Endothelial cell of umbilical vein (primary cell): Measurements from ENCODE around the gene EHF. TPM values are rescaled to one million over a fixed set of nuclear protein-coding genes. Genes with fewer than 3 reads are reported as not detected.
"Not testable (repeated sequence)": the region's sequence is repeated elsewhere in the genome, so short reads cannot be mapped to it uniquely, and the experiment has no call there.

ENCODE experiments used
- BruUV-seq: library from RNA; stranded (reverse); fragments of 400-500 nt; replicated peaks from 2 replicates; lab custom pipeline; 2021; lab: Mats Ljungman, UMichigan
- CTCF ChIA-PET: fragments of 300-600, 350-600 bp; sonication (Branson Sonifier 250); formaldehyde crosslinking; loops from one replicate; lab custom pipeline; 2021; ENCODE audit warnings: antibody characterized with exemption, inconsistent platforms; lab: Charles Lee
- POLR2A ChIA-PET: fragments of 300-600, 350-600 bp; sonication (Branson Sonifier 250); formaldehyde crosslinking; loops from one replicate; lab custom pipeline; 2021; ENCODE audit warnings: antibody characterized with exemption, inconsistent platforms; lab: Charles Lee
- DNase-seq: peaks from one replicate; pipeline ENCODE4 v3.0.0-alpha.2; 2011; ENCODE audit warnings: low read depth, low spot score
- FAIRE-seq: peaks from 2 replicates; lab custom pipeline; 2011; peaks lifted over from hg19 to GRCh38; lab: Jason Lieb, UNC
- H2AFZ ChIP-seq: 2 replicates; pipeline ENCODE4 v1.6.0; 2012; ENCODE audit warnings: low read depth, low read length, control low read depth, inconsistent platforms
- H3K27ac ChIP-seq: 2 replicates; pipeline ENCODE4 v1.5.1; 2011; ENCODE audit warnings: low read depth, mild to moderate bottlenecking, control low read depth, low read length, moderate library complexity; ENCODE audit not compliant: insufficient read depth
- H3K27me3 ChIP-seq, 2 experiments: 2 replicates each; pipeline versions ENCODE4 v1.6.0 to v1.6.1; 2011; ENCODE audit warnings: low read length in 2 of 2, mixed read lengths in 1 of 2; ENCODE audit not compliant: control insufficient read depth in 2 of 2, insufficient read depth in 2 of 2
- H3K36me3 ChIP-seq, 2 experiments: 2 replicates in 1 of 2; 3 replicates in 1 of 2; pipeline ENCODE4 v1.5.1; 2011; ENCODE audit warnings: low read length in 2 of 2, mild to moderate bottlenecking in 1 of 2, moderate library complexity in 1 of 2; ENCODE audit not compliant: control insufficient read depth in 2 of 2, insufficient read depth in 2 of 2; ENCODE audit errors: extremely low read depth in 1 of 2
- H3K4me1 ChIP-seq: 3 replicates; pipeline ENCODE4 v1.5.1; 2011; ENCODE audit warnings: mild to moderate bottlenecking, low read length; ENCODE audit not compliant: control insufficient read depth, insufficient read depth; ENCODE audit errors: extremely low read depth
- H3K4me2 ChIP-seq: 2 replicates; pipeline ENCODE4 v1.6.1; 2011; ENCODE audit warnings: low read length, control low read depth, mixed read lengths; ENCODE audit not compliant: insufficient read depth
- H3K4me3 ChIP-seq, 3 experiments: fragments of 200-600 bp in 1 of 3; sonication (generic), shearing (Covaris generic) in 1 of 3; replicated peaks in 1 of 3; 2 replicates each; pipeline ENCODE4 v1.5.1; 2011 to 2016; ENCODE audit warnings: control low read depth in 3 of 3, low read length in 3 of 3, mild to moderate bottlenecking in 2 of 3, inconsistent platforms in 1 of 3, low read depth in 1 of 3, moderate library complexity in 1 of 3; ENCODE audit not compliant: insufficient read depth in 1 of 3
- H3K79me2 ChIP-seq: 2 replicates; pipeline ENCODE4 v1.6.0; 2012; ENCODE audit warnings: low read length, inconsistent platforms; ENCODE audit not compliant: control insufficient read depth, insufficient read depth
- H3K9ac ChIP-seq: replicated peaks from 2 replicates; pipeline ENCODE3; 2011; ENCODE audit warnings: low read length, control low read depth; ENCODE audit not compliant: insufficient read depth; ENCODE audit errors: extremely low read depth
- H3K9me1 ChIP-seq: replicated peaks from 3 replicates; pipeline ENCODE4 v1.6.0; 2011; ENCODE audit warnings: mild to moderate bottlenecking, low read length; ENCODE audit not compliant: control insufficient read depth, insufficient read depth; ENCODE audit errors: extremely low read depth
- H3K9me3 ChIP-seq: replicated peaks from 2 replicates; pipeline ENCODE4 v1.5.1; 2012; ENCODE audit warnings: low read length, inconsistent platforms; ENCODE audit not compliant: control insufficient read depth, insufficient read depth
- H4K20me1 ChIP-seq: replicated peaks from 2 replicates; pipeline ENCODE3; 2011; ENCODE audit warnings: mild to moderate bottlenecking, low read length; ENCODE audit not compliant: control insufficient read depth, insufficient read depth; ENCODE audit errors: extremely low read depth
- CTCF ChIP-seq, 2 donors: IDR thresholded peaks; 1 replicate in 1 of 2; 2 replicates in 1 of 2; pipeline ENCODE4 v1.5.1; 2011; ENCODE audit warnings: low read length in 2 of 2, mild to moderate bottlenecking in 2 of 2, moderate library complexity in 2 of 2, control low read depth in 1 of 2, inconsistent platforms in 1 of 2, low read depth in 1 of 2; ENCODE audit not compliant: insufficient read depth in 1 of 2; ENCODE audit errors: extremely low read depth in 1 of 2
- EZH2 ChIP-seq: IDR thresholded peaks from 2 replicates; pipeline ENCODE4 v1.6.1; 2012; ENCODE audit warnings: borderline replicate concordance, low read depth, mild to moderate bottlenecking, moderate library complexity, low read length, inconsistent platforms; ENCODE audit not compliant: severe bottlenecking
- FOS ChIP-seq: IDR thresholded peaks from 2 replicates; pipeline ENCODE4 v1.6.1; 2011; ENCODE audit warnings: mild to moderate bottlenecking, low read length, moderate library complexity, borderline replicate concordance; ENCODE audit not compliant: insufficient read depth
- GATA2 ChIP-seq: IDR thresholded peaks from 2 replicates; pipeline ENCODE4 v1.7.0; 2011; ENCODE audit warnings: low read depth, mild to moderate bottlenecking, moderate library complexity, mixed read lengths, low read length; ENCODE audit not compliant: insufficient read length, insufficient read depth
- JUN ChIP-seq: IDR thresholded peaks from 2 replicates; pipeline ENCODE4 v1.6.1; 2011; ENCODE audit warnings: borderline replicate concordance, low read depth; ENCODE audit not compliant: insufficient read length, insufficient read depth
- MAX ChIP-seq: IDR thresholded peaks from 2 replicates; pipeline ENCODE4 v1.6.1; 2011; ENCODE audit not compliant: insufficient read depth, insufficient read length
- MYC ChIP-seq: IDR thresholded peaks from one replicate; pipeline ENCODE4 v1.6.1; 2011; ENCODE audit warnings: mild to moderate bottlenecking, low read depth, low read length
- POLR2A ChIP-seq: IDR thresholded peaks from 2 replicates; pipeline ENCODE4 v1.6.1; 2012; ENCODE audit warnings: low read depth, mild to moderate bottlenecking, control low read depth, low read length
- POLR2AphosphoS5 ChIP-seq: IDR thresholded peaks from 2 replicates; pipeline ENCODE4 v1.6.1; 2012; ENCODE audit warnings: low read depth, mild to moderate bottlenecking, control low read depth, low read length, moderate library complexity; ENCODE audit not compliant: insufficient read depth
- dilution Hi-C: fragments of 300-500 bp; cut with MboI; formaldehyde crosslinking; loops from one replicate; pipeline ENCODE4 v1.15.0; 2019; ENCODE audit warnings: low sequenced_read_pairs; ENCODE audit not compliant: extremely low pct_ligation_motif_present
- intact Hi-C: fragments of 100-400 bp; cut with micrococcal nuclease; formaldehyde crosslinking; loops from one replicate; pipeline ENCODE4 v1.10.0; 2022
- polyA plus RNA-seq, 4 experiments: library from polyadenylated mRNA; depleted of rRNA in 3 of 4; stranded (reverse) in 3 of 4; unstranded in 1 of 4; fragments of >200 nt; gene quantifications; 2 replicates each; pipeline versions ENCODE4 v1.2.1 to v1.2.3, GENCODE V29; 2011 to 2012; ENCODE audit warnings: missing spikeins in 1 of 4
- total RNA-seq: library from RNA; stranded (reverse); gene quantifications from 2 replicates; pipeline ENCODE4 v1.2.3, GENCODE V29; 2021

The EHF gene
- total and polyA plus RNA-seq, 2 donors (not counting 3 experiments of a cell fraction or from before 2014, with no cell fraction given) = not detected

GRCh38 chr11:34588701-34589100 lies 32.2 kb upstream of the EHF start:
- H2AFZ ChIP-seq = no peak overlapping the region
- BruUV-seq = no TSS peak
- H3K9ac ChIP-seq = no peak overlapping the region
- H3K36me3 ChIP-seq = no peaks in the 10 kb centered on the region
- no peaks in the 10 kb centered on the region for H3K9me3 ChIP-seq
- ChIA-PET CTCF (interaction anchor here (1.3 to 3.7 kb wide), 2 partner anchors 301 to 304 kb away, joined by 4 to 90 read pairs; no protein-coding TSS in a partner anchor), POLR2A (no interaction called here)
- FAIRE-seq (no peak), DNase-seq (no peak)
- intact Hi-C loops (loop anchor here (10.0 kb wide), 1 partner anchor 646 kb away; no protein-coding TSS in a partner anchor), dilution Hi-C loops (no loop called here)
- H3K4me3 ChIP-seq = no peak overlapping the region
- H3K4me1 ChIP-seq = no peaks in the 10 kb centered on the region
- H3K9me1 ChIP-seq = no peaks in the 10 kb centered on the region
- no peaks in the 10 kb centered on the region for H3K27me3 ChIP-seq
- H3K4me2 ChIP-seq = no peak overlapping the region
- H3K79me2 ChIP-seq = no peaks in the 10 kb centered on the region
- TF ChIP-seq EZH2 (no peak), POLR2AphosphoS5 (no peak), MYC (no peak), JUN (no peak), MAX (no peak), CTCF (IDR thresholded peaks at IDR 0.05; ENCODE audit: extremely low read depth in 1 of 2, insufficient read depth in 1 of 2, low read depth in 1 of 2, low read length in 2 of 2) (no peak), GATA2 (no peak), FOS (no peak), POLR2A (no peak)
- no peak overlapping the region for H3K27ac ChIP-seq
- H4K20me1 ChIP-seq = no peaks in the 10 kb centered on the region

- H3K79me2 ChIP-seq, FAIRE-seq: not testable (repeated sequence)
Measured at GRCh38 chr11:34589177-34589576, 31.7 kb upstream of the EHF start.

More at GRCh38 chr11:34589177-34589576, 31.7 kb upstream of the EHF start:
- intact Hi-C loops = loop anchor here (10.0 kb wide), 1 partner anchor 646 kb away; no protein-coding TSS in a partner anchor
- CTCF ChIA-PET = interaction anchor here (1.3 kb wide), 1 partner anchor 301 kb away, joined by 4 read pairs; no protein-coding TSS in a partner anchor
- H3K36me3 ChIP-seq, H3K4me2 ChIP-seq, H3K27me3 ChIP-seq, dilution Hi-C loops, H2AFZ ChIP-seq, H3K9ac ChIP-seq, H3K27ac ChIP-seq, H4K20me1 ChIP-seq, POLR2A ChIA-PET, H3K9me3 ChIP-seq, DNase-seq, H3K9me1 ChIP-seq, H3K4me3 ChIP-seq, BruUV-seq, H3K4me1 ChIP-seq: not testable (repeated sequence)
